G401 (cell line): ENCODE measurements around the gene ARL13B. TPM values are rescaled to one million over a fixed set of nuclear protein-coding genes. Genes with fewer than 3 reads are reported as not detected.
"Not testable (repeated sequence)": the region's sequence is repeated elsewhere in the genome, so short reads cannot be mapped to it uniquely, and the experiment has no call there.

Experiments
- DNase-seq: peaks from one replicate; pipeline ENCODE4 v3.0.0-alpha.2; 2015; ENCODE audit warnings: low spot score
- in situ Hi-C: cut with HindIII; loops from 2 replicates; pipeline ENCODE4 v1.10.0; 2016; ENCODE audit warnings: low sequenced_read_pairs, mixed read lengths
- total RNA-seq: library from RNA; depleted of rRNA; stranded (reverse); fragments of >200 nt; shearing (Covaris generic); gene quantifications from 2 replicates; pipeline ENCODE4 v1.2.3, GENCODE V29; 2014

ARL13B gene
- total RNA-seq, 1 experiment from 2014 or later, result 21.6 TPM

DNA sequence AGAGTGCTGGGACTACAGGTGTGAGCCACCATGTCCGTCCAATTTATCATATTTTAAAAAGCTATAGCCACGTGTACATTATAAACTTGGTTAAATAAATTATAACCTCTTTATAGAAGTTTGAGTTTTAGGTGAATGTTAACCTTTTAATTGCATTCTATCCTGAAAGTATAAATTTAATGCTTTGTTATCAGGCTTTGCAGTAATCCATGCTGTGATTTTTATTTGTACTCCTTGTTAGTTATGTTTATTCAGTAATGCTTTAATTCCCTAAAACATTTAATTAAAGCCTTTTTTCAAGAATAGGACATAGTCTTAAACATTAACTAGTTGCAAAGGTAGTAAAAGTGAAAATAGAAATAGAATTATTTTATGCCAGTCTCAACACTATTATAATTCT, 11.7 kb downstream of the ARL13B start:
- no peak for DNase-seq
- in situ Hi-C loops, result no loop called here

DNA sequence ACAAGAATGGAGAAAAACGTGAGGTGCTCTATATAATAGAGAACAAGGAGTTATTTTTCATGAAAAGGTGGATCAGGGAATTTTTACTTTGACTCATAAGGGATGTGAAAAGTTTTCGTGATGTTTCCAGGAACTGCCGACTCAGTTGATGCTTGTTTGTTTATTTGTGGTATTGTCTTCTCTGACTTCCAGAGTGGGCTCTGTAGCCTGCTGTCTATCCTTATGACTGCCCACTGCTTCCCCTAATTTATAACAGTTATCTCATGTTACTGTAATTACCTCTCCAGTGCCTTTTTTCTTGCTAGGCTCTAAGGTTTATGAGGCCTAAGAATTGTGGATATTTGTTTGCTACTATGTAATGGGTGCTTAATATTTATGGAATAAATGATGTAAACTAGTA, 12.3 kb downstream of the ARL13B start:
- in situ Hi-C loops, result no loop called here
- DNase-seq, result no peak

GRCh38 chr3:93994056-93994455, 14.1 kb downstream of the ARL13B start:
- no peak for DNase-seq
- in situ Hi-C loops, result no loop called here

DNA sequence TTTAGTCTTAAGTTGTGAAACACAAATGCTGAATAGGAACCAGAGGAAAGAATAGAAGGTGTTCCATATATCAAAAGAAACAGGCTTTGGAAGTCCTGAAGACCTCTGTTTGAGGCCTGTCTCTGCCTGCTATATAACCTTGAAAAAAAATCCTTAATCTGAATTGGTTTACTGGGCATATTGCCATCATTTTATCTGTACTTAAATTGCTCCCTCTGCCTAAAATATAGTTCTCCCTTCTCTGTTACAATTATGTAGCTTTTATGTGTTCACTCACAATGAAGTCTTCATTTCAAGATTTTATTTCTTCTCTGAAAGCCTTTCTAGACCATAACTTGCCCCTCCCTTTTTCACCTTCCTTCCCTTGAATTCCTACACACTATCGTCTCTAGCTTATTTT, 21.2 kb downstream of the ARL13B start:
- DNase-seq, result no peak
- in situ Hi-C loops, result no loop called here

GRCh38 chr3:94001827-94002495, 22.0 kb downstream of the ARL13B start:
- in situ Hi-C loops, result no loop called here
- DNase-seq, result no peak

DNA sequence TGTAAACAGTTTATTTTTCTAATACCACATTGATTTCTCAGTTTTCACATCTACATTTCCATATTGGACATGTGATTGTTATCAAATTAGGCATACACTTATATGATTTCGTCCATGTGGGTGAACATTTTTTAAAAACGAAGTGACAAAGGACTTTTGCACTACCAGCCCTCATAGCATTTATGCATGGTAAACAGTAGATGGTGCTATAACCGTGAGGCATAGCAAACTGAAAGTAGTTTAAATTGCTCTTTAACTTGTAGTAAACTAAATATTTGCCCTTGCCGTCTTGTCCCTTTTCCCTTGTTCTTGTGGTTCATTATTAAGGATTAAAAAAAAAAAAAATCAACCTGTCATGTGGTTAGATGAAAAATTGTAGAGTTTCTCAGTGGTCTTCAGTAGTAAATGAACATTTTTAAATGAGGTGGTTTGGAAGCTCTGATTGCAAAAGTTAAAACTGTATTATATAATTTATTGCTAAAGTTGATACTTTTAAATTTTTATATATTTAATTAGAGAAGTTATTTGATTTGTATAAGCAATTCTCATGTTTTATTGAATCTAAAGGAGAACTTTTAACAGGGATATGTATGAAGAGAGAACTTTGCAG, 24.5 kb downstream of the ARL13B start:
- in situ Hi-C loops, result no loop called here
- peak; percentile 58 for DNase-seq

DNA sequence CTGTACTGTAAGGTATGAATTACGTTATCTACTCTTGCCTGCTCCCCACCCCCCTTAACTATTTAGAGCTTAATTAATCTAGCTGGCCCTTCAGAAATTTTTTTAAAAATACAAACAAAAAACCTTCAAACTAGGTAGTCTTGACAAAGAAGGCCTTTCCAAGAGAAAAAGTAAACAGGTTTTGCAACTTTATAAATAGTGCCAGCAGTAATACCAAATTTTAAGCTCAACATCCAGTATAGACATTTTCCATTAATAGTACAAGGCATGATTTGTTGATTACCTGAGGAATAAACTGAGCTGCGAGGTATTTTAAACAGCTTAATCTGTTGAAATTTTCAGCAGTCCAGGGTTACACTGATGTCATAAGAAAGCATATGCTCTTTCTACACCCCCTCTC, 28.3 kb downstream of the ARL13B start:
- in situ Hi-C loops, result no loop called here
- DNase-seq, result no peak

DNA sequence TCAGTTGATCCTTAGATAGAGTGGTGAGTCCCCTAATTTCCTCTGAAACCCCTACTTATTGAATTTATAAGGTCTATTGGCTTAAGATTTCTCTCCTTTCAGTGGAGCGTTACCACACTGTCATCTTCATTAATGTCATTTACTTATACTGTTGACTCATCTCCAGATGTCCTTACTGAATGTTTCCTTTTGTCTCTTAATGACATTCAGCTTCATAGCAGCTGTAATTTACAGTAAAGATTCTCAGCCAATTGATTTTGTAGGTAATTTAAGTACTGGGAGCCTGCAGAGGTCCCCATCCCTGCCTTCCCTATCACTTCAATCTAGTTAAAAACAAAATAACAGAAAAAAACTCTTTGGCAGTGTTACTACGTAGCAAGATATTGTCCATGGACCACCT, 29.7 kb downstream of the ARL13B start:
- DNase-seq, result no peak
- in situ Hi-C loops, result no loop called here

GRCh38 chr3:94011233-94011711, 31.3 kb downstream of the ARL13B start:
- DNase-seq, result no peak
- in situ Hi-C loops, result no loop called here

GRCh38 chr3:94012185-94012584, 32.2 kb downstream of the ARL13B start:
- no peak for DNase-seq
- in situ Hi-C loops, result no loop called here

GRCh38 chr3:94015025-94015424, 35.1 kb downstream of the ARL13B start:
- DNase-seq, result no peak
- in situ Hi-C loops, result no loop called here

DNA sequence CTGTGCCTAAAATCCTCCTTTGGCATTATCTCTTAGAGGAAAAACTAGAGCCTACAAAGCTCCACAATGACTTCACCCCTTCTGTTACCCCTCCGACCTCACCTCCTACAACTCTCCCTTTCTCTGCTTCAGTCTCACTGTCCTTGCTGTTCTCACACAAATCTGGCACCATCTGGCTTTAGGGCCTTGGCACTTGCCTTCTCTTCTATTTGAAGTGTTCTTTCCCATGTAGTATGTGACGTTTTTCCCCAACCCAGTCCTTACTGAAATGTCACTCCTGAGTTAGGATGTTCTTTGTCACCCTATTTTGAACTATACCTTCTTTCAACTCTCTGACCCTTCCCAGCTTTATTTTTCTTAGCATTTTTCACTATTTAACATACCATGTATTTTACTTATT, 39.7 kb downstream of the ARL13B start:
- DNase-seq, result no peak
- in situ Hi-C loops, result loop anchor here (5.0 kb wide), 1 partner anchor 43 kb away; the partner anchor contains the start of genes DHFR2 and NSUN3

DNA sequence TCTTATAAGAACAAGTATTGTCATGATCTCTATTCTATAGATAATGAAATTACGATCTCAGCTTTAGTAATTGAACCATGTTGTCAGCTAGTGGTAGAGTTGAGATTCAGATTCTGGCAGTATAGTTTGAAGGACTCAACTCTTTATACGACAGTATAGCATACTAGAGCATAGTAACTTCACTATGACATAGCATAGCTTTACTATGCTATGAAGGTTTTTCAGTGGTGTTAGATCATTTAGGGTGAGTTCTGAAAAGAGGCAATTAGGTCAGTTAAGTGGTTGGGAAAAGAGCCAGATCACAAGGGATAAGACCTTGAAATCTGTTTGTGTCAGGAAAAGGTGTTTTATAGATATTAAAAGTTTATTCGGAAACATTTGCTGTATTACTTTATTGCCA, 40.3 kb downstream of the ARL13B start:
- DNase-seq, result no peak
- in situ Hi-C loops, result loop anchor here (5.0 kb wide), 1 partner anchor 42 kb away; the partner anchor contains the start of genes DHFR2 and NSUN3

- in situ Hi-C loops, result loop anchor here (5.0 kb wide), 1 partner anchor 38 kb away; the partner anchor contains the start of genes DHFR2 and NSUN3
- DNase-seq, result no peak
Measured at GRCh38 chr3:94024385-94024784, 44.4 kb downstream of the ARL13B start.

- no peak for DNase-seq
- in situ Hi-C loops, result no loop called here
Measured at GRCh38 chr3:94026623-94027022, 46.7 kb downstream of the ARL13B start.

GRCh38 chr3:94028093-94028837, 48.3 kb downstream of the ARL13B start, which contains the start of gene STX19:
TSS of gene STX19 (minus strand) at chr3:94028597. CDS start at chr3:94015269, 13,328 bp downstream.
- in situ Hi-C loops, result no loop called here
- no peak for DNase-seq

DNA sequence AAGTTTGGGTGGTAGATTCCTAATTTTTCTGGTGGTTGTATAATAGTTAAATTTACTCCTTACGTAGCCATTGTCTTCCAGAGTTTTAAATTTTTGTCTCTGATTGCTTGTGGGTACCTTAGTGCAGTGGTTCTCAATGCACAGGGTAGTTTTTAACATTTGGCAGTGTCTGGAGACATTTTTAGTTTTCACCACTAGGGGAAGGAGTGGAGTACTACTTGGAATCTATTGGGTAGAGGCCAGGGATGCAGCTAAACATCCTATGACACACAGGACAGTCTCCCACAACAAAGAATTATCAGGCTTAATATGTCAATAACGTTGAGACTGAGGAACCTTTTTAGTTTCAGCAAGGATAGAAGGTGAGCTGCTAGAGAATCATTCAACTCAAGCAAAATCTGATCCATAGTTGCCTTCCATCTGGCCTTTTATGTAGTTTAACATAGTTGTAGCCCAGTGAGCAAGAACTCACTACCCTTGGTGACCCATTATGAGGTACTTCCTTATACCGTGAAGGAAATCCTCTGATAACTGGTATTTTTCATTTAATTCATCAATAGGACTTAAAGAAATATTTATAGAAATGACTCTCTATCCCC, 57.1 kb downstream of the ARL13B start:
- in situ Hi-C loops, result no loop called here
- DNase-seq, result peak; percentile 11

- in situ Hi-C loops, result no loop called here
- no peak for DNase-seq
Measured at GRCh38 chr3:94043285-94043684, 63.3 kb downstream of the ARL13B start.

DNA sequence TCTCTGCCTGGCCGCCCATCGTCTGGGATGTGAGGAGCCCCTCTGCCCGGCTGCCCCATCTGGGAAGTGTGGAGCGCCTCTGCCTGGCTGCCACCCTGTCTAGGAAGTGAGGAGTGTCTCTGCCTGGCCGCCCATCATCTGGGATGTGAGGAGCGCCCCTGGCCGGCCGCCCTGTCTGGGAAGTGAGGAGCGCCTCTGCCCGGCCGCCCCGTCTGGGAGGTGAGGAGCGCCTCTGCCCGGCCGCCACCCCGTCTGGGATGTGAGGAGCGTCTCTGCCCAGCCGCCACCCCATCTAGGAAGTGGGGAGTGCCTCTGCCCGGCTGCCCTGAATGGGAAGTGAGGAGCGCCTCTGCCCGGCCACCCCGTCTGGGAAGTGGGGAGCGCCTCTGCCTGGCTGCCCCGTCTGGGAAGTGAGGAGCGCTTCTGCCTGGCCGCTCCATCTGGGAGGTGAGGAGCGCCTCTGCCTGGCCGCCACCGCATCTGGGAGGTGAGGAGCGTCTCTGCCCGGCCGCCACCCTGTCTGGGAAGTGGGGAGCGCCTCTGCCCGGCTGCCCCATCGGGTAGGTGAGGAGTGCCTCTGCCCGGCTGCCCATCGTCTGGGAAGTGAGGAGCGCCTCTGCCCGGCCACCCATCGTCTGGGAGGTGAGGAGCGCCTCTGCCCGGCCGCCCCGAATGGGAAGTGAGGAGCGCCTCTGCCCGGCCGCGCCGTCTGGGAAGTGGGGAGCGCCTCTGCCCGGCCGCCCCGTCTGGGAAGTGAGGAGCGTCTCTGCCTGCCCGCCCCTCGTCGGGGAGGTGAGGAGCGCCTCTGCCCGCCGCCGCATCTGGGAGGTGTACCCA, 64.4 kb downstream of the ARL13B start:
- DNase-seq, in situ Hi-C loops: not testable (repeated sequence)
